H9 (cell line): ENCODE results near the gene RANBP17. TPM values are rescaled to one million over a fixed set of nuclear protein-coding genes. Genes with fewer than 3 reads are reported as not detected.

Source experiments
- DNase-seq: peaks from one replicate; pipeline ENCODE4 v3.0.0-alpha.2; 2017
- H2AFZ ChIP-seq: one replicate; pipeline ENCODE4 v1.6.1; 2013; ENCODE audit warnings: mild to moderate bottlenecking, low read length, control low read depth, moderate library complexity
- H2AK5ac ChIP-seq: 2 replicates; pipeline ENCODE4 v1.6.1; 2013; ENCODE audit warnings: low read length, control low read depth, mixed read lengths; ENCODE audit not compliant: insufficient read length
- H2BK120ac ChIP-seq: one replicate; pipeline ENCODE4 v1.6.1; 2013; ENCODE audit warnings: low read depth, mild to moderate bottlenecking, low read length, control low read depth, inconsistent platforms; ENCODE audit not compliant: poor library complexity, severe bottlenecking
- H2BK12ac ChIP-seq: 2 replicates; pipeline ENCODE4 v1.6.1; 2013; ENCODE audit warnings: low read length, control low read depth, mixed read lengths, low read depth; ENCODE audit not compliant: insufficient read length
- H2BK15ac ChIP-seq: 2 replicates; pipeline ENCODE4 v1.6.1; 2013; ENCODE audit warnings: low read depth, low read length, control low read depth
- H2BK20ac ChIP-seq: one replicate; pipeline ENCODE4 v1.6.1; 2013; ENCODE audit warnings: low read depth, mild to moderate bottlenecking, low read length, control low read depth, inconsistent platforms; ENCODE audit not compliant: poor library complexity, severe bottlenecking
- H2BK5ac ChIP-seq: 2 replicates; pipeline ENCODE4 v1.6.1; 2013; ENCODE audit warnings: low read length, control low read depth, mixed read lengths; ENCODE audit not compliant: insufficient read length
- H3K14ac ChIP-seq: 2 replicates; pipeline ENCODE4 v1.6.1; 2013; ENCODE audit warnings: low read length, control low read depth; ENCODE audit not compliant: insufficient read depth
- H3K18ac ChIP-seq: 2 replicates; pipeline ENCODE4 v1.6.1; 2013; ENCODE audit warnings: low read depth, mild to moderate bottlenecking, mixed read lengths, low read length, control low read depth; ENCODE audit not compliant: insufficient read length
- H3K23ac ChIP-seq: 2 replicates; pipeline ENCODE4 v1.6.1; 2013; ENCODE audit warnings: low read length, control low read depth, mixed read lengths, low read depth; ENCODE audit not compliant: insufficient read length
- H3K23me2 ChIP-seq: 2 replicates; pipeline ENCODE4 v1.6.1; 2013; ENCODE audit warnings: low read depth, mild to moderate bottlenecking, mixed read lengths, low read length, control low read depth; ENCODE audit not compliant: insufficient read length, poor library complexity, severe bottlenecking
- H3K27ac ChIP-seq: 2 replicates; pipeline ENCODE4 v1.5.1; 2013; ENCODE audit warnings: low read length, control low read depth, mixed read lengths, low read depth; ENCODE audit not compliant: insufficient read length
- H3K27me3 ChIP-seq: 2 replicates; pipeline ENCODE4 v1.6.1; 2013; ENCODE audit warnings: low read length, control low read depth, inconsistent platforms; ENCODE audit not compliant: insufficient read depth
- H3K4ac ChIP-seq: 2 replicates; pipeline ENCODE4 v1.6.1; 2013; ENCODE audit warnings: low read depth, mild to moderate bottlenecking, control low read depth, inconsistent platforms, low read length, moderate library complexity
- H3K4me1 ChIP-seq: 2 replicates; pipeline ENCODE4 v1.6.1; 2013; ENCODE audit warnings: low read length, control low read depth, inconsistent platforms; ENCODE audit not compliant: insufficient read depth
- H3K4me2 ChIP-seq: 2 replicates; pipeline ENCODE4 v1.6.1; 2013; ENCODE audit warnings: low read length, control low read depth, mixed read lengths; ENCODE audit not compliant: insufficient read length, insufficient read depth
- H3K56ac ChIP-seq: 2 replicates; pipeline ENCODE4 v1.6.1; 2013; ENCODE audit warnings: low read depth, mild to moderate bottlenecking, mixed read lengths, low read length, control low read depth; ENCODE audit not compliant: insufficient read length
- H3K79me1 ChIP-seq: 2 replicates; pipeline ENCODE4 v1.6.1; 2013; ENCODE audit warnings: low read depth, mild to moderate bottlenecking, moderate library complexity, low read length, control low read depth, inconsistent platforms; ENCODE audit not compliant: insufficient read depth, poor library complexity, severe bottlenecking
- H3K79me2 ChIP-seq: 2 replicates; pipeline ENCODE4 v1.6.1; 2013; ENCODE audit warnings: low read length, control low read depth, inconsistent platforms; ENCODE audit not compliant: insufficient read depth
- H3K9ac ChIP-seq: 2 replicates; pipeline ENCODE4 v1.6.1; 2013; ENCODE audit warnings: low read length, control low read depth, mixed read lengths; ENCODE audit not compliant: insufficient read length; ENCODE audit errors: extremely low read depth
- H3K9me3 ChIP-seq: one replicate; pipeline ENCODE4 v1.6.1; 2013; ENCODE audit warnings: low read depth, low read length, inconsistent platforms; ENCODE audit not compliant: control insufficient read depth
- H3T11ph ChIP-seq: one replicate; pipeline ENCODE4 v1.6.1; 2013; ENCODE audit warnings: mild to moderate bottlenecking, low read length, control low read depth, inconsistent platforms
- H4K20me1 ChIP-seq: one replicate; pipeline ENCODE4 v1.6.1; 2013; ENCODE audit not compliant: control insufficient read depth, insufficient read length, insufficient read depth
- H4K5ac ChIP-seq: 2 replicates; pipeline ENCODE4 v1.6.1; 2013; ENCODE audit warnings: low read depth, mild to moderate bottlenecking, mixed read lengths, low read length, control low read depth; ENCODE audit not compliant: insufficient read length
- H4K8ac ChIP-seq: replicated peaks from 2 replicates; pipeline ENCODE4 v1.6.1; 2013; ENCODE audit warnings: low read length, control low read depth, mixed read lengths, low read depth; ENCODE audit not compliant: insufficient read length
- H4K91ac ChIP-seq: 2 replicates; pipeline ENCODE4 v1.6.1; 2013; ENCODE audit warnings: low read depth, mild to moderate bottlenecking, moderate library complexity, mixed read lengths, low read length, control low read depth; ENCODE audit not compliant: insufficient read length
- H3K27ac Mint-ChIP-seq, 3 experiments: 2 replicates in 2 of 3; 3 replicates in 1 of 3; pipeline ENCODE4 v1.8.0; 2020 to 2021; ENCODE audit warnings: mixed read lengths in 3 of 3, mild to moderate bottlenecking in 1 of 3, moderate library complexity in 1 of 3
- H3K27me3 Mint-ChIP-seq: 2 replicates; pipeline ENCODE4 v1.8.0; 2021; ENCODE audit warnings: low read depth, mild to moderate bottlenecking, moderate library complexity, mixed read lengths
- H3K36me3 Mint-ChIP-seq, 3 experiments: 2 replicates in 2 of 3; 3 replicates in 1 of 3; pipeline ENCODE4 v1.8.0; 2020 to 2021; ENCODE audit warnings: low read depth in 3 of 3, mixed read lengths in 3 of 3; ENCODE audit not compliant: insufficient read depth in 1 of 3
- H3K4me1 Mint-ChIP-seq, 2 experiments: 2 replicates each; pipeline ENCODE4 v1.8.0; 2020; ENCODE audit warnings: mixed read lengths in 2 of 2
- H3K4me3 Mint-ChIP-seq, 2 experiments: 2 replicates in 1 of 2; 3 replicates in 1 of 2; pipeline ENCODE4 v1.8.0; 2020 to 2021; ENCODE audit warnings: mild to moderate bottlenecking in 2 of 2, mixed read lengths in 2 of 2, moderate library complexity in 1 of 2
- H3K9me3 Mint-ChIP-seq, 2 experiments: 2 replicates in 1 of 2; 3 replicates in 1 of 2; pipeline ENCODE4 v1.8.0; 2020; ENCODE audit warnings: mild to moderate bottlenecking in 2 of 2, mixed read lengths in 2 of 2, moderate library complexity in 1 of 2
- WGBS: extraction: QIAGEN DNeasy Blood & Tissue Kit; methylation state at CpG from one replicate; pipeline ENCODE4 v1.1.7; 2013; ENCODE audit warnings: missing lambda C conversion rate, low lambda C conversion rate, mixed read lengths; ENCODE audit not compliant: insufficient read length; ENCODE audit errors: extremely low coverage; 5-methylcytosine and 5-hydroxymethylcytosine counted together
- total RNA-seq: library from RNA; stranded (reverse); gene quantifications from 2 replicates; pipeline ENCODE4 v1.2.1, GENCODE V29; 2021
- TF ChIP-seq, protein P1 (sequence below): fragments of 200-600 bp; sonication (generic); conservative IDR thresholded peaks from 3 replicates; pipeline ENCODE4 v1.8.0; 2021; ENCODE audit warnings: antibody characterized with exemption, mild to moderate bottlenecking

Gene RANBP17
- total RNA-seq, 1 experiment from 2014 or later = 16.5 TPM

DNA sequence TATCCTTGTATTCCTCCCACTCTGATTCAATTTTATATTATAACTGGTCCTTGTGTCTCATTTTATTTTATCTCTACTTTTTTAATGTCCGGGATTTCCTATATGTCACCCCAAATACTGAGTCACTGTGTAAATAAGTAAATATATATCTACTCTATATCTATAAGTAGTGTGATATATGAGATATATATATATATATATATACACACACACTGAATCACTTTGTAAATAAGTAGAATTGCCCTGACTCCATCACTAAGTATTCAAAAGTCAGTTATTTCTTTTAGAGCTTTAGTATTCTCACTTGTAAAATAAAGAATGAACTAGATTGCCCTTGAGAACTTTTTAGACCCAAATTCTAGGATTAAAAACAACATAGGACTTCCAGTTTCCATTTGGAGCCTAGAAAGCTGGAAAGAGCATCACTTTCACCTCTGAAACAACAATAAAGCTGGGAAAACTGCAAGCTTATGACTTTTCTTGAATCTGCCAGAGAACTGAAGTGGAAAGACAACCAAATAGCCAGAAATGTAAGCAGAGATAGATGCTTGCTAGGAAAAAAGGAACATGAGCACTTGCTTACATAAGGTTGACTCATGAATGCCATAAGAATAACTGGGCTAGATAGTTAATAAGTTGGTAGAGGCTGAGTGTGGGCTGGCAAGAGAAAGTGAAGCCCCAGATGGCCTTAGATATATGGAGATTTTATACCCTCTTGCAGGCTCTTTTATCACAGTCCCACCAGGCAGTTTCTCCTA is 276.1 kb downstream of the RANBP17 start:
- Mint-ChIP-seq H3K4me1 (peaks cover 3 to 9% of the 10 kb centered on the region in 2 experiments; a peak in 1 of 4 replicates), H3K9me3 (no peaks in the 10 kb centered on the region), H3K27me3 (no peaks in the 10 kb centered on the region), H3K36me3 (no peaks in the 10 kb centered on the region), H3K27ac (no peak overlapping the region), H3K4me3 (no peak overlapping the region)
- H3K4me2 ChIP-seq = no peak overlapping the region
- H4K5ac ChIP-seq = no peak overlapping the region
- H2AFZ ChIP-seq = no peak overlapping the region
- H4K20me1 ChIP-seq = no peaks in the 10 kb centered on the region
- no peak overlapping the region for H2BK12ac ChIP-seq
- H2BK120ac ChIP-seq = no peak overlapping the region
- no peak overlapping the region for H3K23ac ChIP-seq
- H3K4ac ChIP-seq = no peak overlapping the region
- DNase-seq = no peak
- H3K79me2 ChIP-seq = no peaks in the 10 kb centered on the region
- H3K79me1 ChIP-seq = no peaks in the 10 kb centered on the region
- TF ChIP-seq, protein P1, sequence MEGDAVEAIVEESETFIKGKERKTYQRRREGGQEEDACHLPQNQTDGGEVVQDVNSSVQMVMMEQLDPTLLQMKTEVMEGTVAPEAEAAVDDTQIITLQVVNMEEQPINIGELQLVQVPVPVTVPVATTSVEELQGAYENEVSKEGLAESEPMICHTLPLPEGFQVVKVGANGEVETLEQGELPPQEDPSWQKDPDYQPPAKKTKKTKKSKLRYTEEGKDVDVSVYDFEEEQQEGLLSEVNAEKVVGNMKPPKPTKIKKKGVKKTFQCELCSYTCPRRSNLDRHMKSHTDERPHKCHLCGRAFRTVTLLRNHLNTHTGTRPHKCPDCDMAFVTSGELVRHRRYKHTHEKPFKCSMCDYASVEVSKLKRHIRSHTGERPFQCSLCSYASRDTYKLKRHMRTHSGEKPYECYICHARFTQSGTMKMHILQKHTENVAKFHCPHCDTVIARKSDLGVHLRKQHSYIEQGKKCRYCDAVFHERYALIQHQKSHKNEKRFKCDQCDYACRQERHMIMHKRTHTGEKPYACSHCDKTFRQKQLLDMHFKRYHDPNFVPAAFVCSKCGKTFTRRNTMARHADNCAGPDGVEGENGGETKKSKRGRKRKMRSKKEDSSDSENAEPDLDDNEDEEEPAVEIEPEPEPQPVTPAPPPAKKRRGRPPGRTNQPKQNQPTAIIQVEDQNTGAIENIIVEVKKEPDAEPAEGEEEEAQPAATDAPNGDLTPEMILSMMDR = no peak
- no peak overlapping the region for H3T11ph ChIP-seq
- no CpG with 5 or more reads among the region's 1 CpG for WGBS
- no peaks in the 10 kb centered on the region for H3K27me3 ChIP-seq
- H2BK15ac ChIP-seq = no peak overlapping the region
- no peaks in the 10 kb centered on the region for H3K23me2 ChIP-seq
- H4K8ac ChIP-seq = no peak overlapping the region
- H3K56ac ChIP-seq = no peak overlapping the region
- H3K9ac ChIP-seq = no peak overlapping the region
- H3K14ac ChIP-seq = no peak overlapping the region
- no peak overlapping the region for H2AK5ac ChIP-seq
- no peak overlapping the region for H3K18ac ChIP-seq
- H4K91ac ChIP-seq = no peak overlapping the region
- H2BK20ac ChIP-seq = no peak overlapping the region
- no peak overlapping the region for H2BK5ac ChIP-seq
- H3K9me3 ChIP-seq = no peaks in the 10 kb centered on the region
- no peak overlapping the region for H3K27ac ChIP-seq
- 0 out of 2 replicates have a peak, but pooled peaks cover 2% of the 10 kb centered on the region for H3K4me1 ChIP-seq
